ENCODE measurements around the gene RPLP1. TPM values are rescaled to one million over a fixed set of nuclear protein-coding genes. Genes with fewer than 3 reads are reported as not detected.

RPLP1 gene
- total and polyA plus RNA-seq, 12 donors: 1,068 to 2,100 (median 1,266) TPM

DNA sequence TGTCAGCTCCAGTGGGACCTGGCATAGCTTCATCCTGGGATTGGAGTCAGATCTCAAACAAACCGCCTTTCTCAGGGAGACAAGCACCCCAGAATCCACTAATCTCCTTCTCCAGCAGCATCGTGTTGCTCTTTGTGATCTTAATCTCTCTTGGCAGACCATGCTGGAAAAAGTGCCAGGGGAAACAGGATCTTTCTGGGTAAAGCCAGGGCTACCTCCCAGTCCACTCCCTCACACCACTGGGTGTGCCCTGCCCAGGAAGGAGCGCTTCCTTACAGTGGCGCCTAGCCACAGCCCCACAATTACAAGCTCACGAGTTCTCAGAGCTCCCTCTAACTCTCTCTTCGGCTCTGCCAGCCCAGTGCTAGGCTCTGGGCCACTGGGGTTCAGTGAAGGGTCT, 32.2 kb downstream of the RPLP1 start:
- no peak for DNase-seq
- H3K4me1 ChIP-seq: peaks cover 0 to 11% (median 0%) of the 10 kb centered on the region in 9 donors
- TF ChIP-seq, protein P1, sequence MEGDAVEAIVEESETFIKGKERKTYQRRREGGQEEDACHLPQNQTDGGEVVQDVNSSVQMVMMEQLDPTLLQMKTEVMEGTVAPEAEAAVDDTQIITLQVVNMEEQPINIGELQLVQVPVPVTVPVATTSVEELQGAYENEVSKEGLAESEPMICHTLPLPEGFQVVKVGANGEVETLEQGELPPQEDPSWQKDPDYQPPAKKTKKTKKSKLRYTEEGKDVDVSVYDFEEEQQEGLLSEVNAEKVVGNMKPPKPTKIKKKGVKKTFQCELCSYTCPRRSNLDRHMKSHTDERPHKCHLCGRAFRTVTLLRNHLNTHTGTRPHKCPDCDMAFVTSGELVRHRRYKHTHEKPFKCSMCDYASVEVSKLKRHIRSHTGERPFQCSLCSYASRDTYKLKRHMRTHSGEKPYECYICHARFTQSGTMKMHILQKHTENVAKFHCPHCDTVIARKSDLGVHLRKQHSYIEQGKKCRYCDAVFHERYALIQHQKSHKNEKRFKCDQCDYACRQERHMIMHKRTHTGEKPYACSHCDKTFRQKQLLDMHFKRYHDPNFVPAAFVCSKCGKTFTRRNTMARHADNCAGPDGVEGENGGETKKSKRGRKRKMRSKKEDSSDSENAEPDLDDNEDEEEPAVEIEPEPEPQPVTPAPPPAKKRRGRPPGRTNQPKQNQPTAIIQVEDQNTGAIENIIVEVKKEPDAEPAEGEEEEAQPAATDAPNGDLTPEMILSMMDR (IDR thresholded peaks at IDR 0.05): no peak
- H3K27ac ChIP-seq: no peak overlapping the region
- H3K9me3 ChIP-seq: peaks cover 0 to 11% (median 6%) of the 10 kb centered on the region in 11 donors
- no peak overlapping the region for H3K4me3 ChIP-seq
- ATAC-seq: no peak
- 59 to 77% methylated on average over 6 of the region's 6 CpGs for WGBS, 2 donors
- no peaks in the 10 kb centered on the region for H3K27me3 ChIP-seq
- no peaks in the 10 kb centered on the region for H3K36me3 ChIP-seq
- intact Hi-C loops (cut with DNase I): loop anchor here in 4 of 10 donors (5.0 to 10.0 kb wide), 4 partner anchors 90 to 1002 kb away; no protein-coding TSS in a partner anchor

DNA sequence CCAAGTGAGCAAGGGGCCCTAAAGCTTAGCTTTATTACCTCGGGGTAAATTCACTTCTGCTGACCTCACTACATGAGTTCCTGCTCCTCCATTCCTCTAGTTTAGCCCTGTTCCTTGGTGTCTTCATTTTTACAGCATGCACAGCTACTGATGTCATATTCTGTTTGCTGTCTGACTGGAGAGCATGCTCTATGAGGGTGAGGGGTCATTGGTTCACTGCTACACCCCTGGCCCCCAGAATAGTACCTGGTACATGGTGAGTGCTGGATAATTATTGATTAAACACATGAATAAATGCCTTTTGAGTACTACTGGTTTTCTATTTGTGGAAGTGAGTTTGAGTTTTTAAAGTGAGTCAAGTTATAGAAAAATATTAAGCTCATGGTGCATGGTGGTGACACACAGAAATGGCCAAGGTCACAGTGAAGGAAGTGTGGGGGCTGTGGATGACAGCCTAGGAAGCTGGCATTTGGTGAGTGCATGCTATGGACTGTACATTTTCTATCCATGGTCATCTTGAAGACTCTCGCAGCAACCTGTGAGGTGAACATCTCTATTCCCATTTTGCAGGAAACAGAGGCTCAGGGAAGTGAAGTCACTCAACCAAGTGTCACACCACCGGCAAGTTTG, 34.0 kb downstream of the RPLP1 start:
- Histone ChIP-seq H3K9me3 (peaks cover 0 to 11% (median 5%) of the 10 kb centered on the region in 11 donors), H3K4me1 (peaks cover 0 to 14% (median 0%) of the 10 kb centered on the region in 9 donors), H3K36me3 (no peaks in the 10 kb centered on the region), H3K27ac (no peak overlapping the region), H3K4me3 (no peak overlapping the region), H3K27me3 (no peaks in the 10 kb centered on the region)
- 87 to 92% methylated on average over 3 of the region's 3 CpGs for WGBS, 2 donors
- no peak for ATAC-seq
- DNase-seq: no peak
- TF ChIP-seq, protein P1 (IDR thresholded peaks at IDR 0.05): no peak
- intact Hi-C loops (cut with DNase I): loop anchor here in 3 of 10 donors (10.0 kb wide), 3 partner anchors 88 to 878 kb away; no protein-coding TSS in a partner anchor

DNA sequence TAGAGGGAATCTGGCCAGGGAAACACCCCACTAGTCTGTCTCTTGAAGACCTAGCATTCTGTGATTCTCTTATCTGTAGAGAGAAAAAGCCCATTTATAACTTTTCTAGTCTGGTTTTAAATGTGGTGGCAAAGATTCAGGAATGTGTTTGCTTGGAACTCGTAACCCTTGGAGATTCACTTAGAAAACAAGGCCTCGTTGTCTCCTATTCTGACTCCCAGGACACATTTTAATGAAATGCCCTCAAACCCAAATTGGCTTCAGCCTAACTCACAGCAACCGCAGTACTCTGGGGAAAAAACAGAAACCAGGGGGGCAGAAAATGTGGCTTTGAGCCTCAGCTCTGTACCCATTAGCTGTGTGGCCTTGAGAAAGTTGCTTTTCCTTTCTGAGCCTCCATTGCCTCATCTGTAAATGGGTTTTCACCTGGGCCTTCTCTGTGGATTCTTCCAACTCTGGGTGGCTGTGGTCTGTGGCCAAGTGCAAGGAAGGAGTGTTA, 36.5 kb downstream of the RPLP1 start:
- H3K27ac ChIP-seq: peak overlapping the region in 2 of 10 donors; percentile 4 to 16
- peaks cover 0 to 19% (median 5%) of the 10 kb centered on the region in 11 donors for H3K9me3 ChIP-seq
- no peaks in the 10 kb centered on the region for H3K27me3 ChIP-seq
- H3K36me3 ChIP-seq: no peaks in the 10 kb centered on the region
- no peak for DNase-seq
- 69 to 74% methylated on average over 3 of the region's 3 CpGs for WGBS, 2 donors
- peak in 5 of 8 donors; percentile 12 to 53 (median 28) for ATAC-seq
- peaks cover 0 to 14% (median 0%) of the 10 kb centered on the region in 9 donors for H3K4me1 ChIP-seq
- no peak overlapping the region for H3K4me3 ChIP-seq
- TF ChIP-seq, protein P1 (IDR thresholded peaks at IDR 0.05): no peak
- intact Hi-C loops (cut with DNase I): loop anchor here in 3 of 10 donors (10.0 kb wide), 3 partner anchors 86 to 876 kb away; no protein-coding TSS in a partner anchor

DNA sequence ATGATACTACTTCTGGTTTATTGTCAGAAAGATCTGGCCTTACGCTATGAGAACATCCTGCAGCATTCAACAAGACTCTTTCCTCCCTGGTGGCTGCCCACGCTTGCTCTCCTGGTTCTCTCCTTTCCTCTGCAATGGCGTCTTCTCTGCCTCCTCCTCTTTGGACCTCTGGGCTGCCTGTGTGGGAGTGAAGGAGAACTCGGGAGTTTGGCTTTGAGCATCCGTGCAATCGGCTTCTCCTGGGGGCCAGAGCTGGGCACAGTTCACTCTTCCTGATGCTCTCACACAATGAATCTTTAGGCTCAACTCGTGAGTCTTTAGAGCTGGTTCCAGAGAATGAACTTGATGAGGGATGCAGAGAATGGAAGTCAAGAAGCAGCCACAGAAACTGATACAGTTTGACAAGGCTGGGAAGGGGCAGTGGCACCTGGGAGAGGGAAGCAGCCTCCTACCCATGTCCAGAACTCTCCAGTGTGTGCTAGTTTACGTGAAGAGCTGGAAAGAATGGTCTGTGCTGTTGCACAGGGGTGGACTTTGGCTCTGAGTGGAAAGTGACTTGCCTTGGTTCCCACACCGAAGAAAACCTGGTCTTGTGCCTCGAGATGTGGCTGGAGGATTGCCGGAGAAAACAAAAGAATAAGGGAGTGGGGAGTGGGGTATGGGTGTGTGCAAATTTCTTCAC, 37.9 kb downstream of the RPLP1 start:
- intact Hi-C loops (cut with DNase I): no loop called here
- H3K4me1 ChIP-seq: peaks cover 0 to 12% (median 0%) of the 10 kb centered on the region in 9 donors
- H3K36me3 ChIP-seq: no peaks in the 10 kb centered on the region
- H3K27ac ChIP-seq: peak overlapping the region in 3 of 10 donors; percentile 22 to 33 (median 27)
- peaks cover 0 to 19% (median 5%) of the 10 kb centered on the region in 11 donors for H3K9me3 ChIP-seq
- DNase-seq: no peak
- TF ChIP-seq, protein P1 (IDR thresholded peaks at IDR 0.05): no peak
- H3K27me3 ChIP-seq: no peaks in the 10 kb centered on the region
- WGBS, 2 donors: 67 to 68% methylated on average over 11 of the region's 11 CpGs
- ATAC-seq: peak; percentile 17 to 61 (median 44)
- H3K4me3 ChIP-seq: no peak overlapping the region

Data from heart right ventricle (tissue), 16 donors.